Non-pigmented ciliary epithelial cell (primary cell): ENCODE measurements around the gene CASQ1.

Source experiments
- DNase-seq: peaks from one replicate; pipeline ENCODE4 v3.0.0-alpha.2; 2010; ENCODE audit warnings: low read depth

Gene CASQ1

DNA sequence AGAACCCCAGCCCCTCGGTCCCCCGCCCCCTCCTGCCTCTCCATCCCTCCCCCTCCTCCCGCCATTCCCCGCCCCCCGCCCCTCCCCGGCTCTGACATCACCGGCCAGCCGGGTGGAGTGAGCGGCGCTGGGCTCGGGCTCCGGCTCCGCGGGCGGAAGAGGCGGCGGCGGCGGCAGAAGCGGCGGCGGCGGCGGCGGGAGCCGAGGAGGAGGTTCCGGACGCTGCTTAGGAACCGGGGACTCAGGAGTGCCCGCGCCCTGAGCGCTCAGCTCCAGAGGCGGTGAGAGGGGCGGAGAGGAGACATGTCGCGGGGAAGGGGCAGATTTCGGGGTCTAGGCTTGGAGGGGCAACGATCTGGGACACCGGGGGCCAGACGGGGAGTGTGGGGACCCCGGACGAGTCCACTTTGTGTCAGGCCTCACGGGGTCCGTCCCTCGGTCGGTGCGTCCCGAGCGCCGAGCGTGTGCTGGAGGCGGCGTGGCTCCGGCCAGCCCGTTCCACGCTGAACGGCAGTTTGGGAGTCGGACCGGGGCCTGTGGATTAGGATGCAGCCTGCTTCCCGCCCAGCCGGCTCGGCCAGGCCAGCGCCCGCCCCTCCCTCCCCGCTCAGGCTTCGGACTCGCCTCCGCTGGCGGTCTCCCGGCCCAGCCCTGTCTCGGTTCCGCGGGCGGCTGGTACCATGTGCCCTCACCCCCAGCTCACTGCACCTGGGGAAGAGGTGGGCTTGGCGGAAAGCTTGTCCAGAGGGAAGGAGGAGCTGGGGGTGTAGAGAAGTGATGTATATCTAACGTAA is 15.1 kb downstream of the CASQ1 start, which contains the start of gene PEA15:
PEA15 (plus strand) TSS at position 143 of the 794 bp plus-strand sequence. CDS start 6,161 bp downstream, outside the sequence.
- DNase-seq, result no peak

DNA sequence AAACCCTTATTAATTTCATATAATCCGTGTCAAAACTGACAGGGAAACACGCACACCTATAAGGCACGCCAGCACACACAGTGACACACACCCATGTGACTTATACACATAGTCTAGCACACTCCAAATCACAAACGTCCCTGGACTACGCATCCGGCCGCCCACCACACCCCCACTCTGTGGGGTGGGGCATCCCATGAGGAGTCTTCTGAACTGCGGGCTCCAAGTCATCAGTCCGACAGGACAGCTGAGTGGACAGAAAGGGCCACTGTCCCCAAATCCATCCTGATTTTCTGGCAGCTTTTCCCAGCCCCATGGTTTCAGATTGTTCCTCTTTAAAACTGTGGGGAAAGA is 15.6 kb downstream of the CASQ1 start:
- peak; percentile 14 for DNase-seq

GRCh38 chr1:160206421-160207117 is 16.2 kb downstream of the CASQ1 start:
- peak; percentile 79 for DNase-seq

- no peak for DNase-seq
Measured at GRCh38 chr1:160207118-160207650, 16.8 kb downstream of the CASQ1 start.

- no peak for DNase-seq
Measured at GRCh38 chr1:160207771-160208556, 17.6 kb downstream of the CASQ1 start.

DNA sequence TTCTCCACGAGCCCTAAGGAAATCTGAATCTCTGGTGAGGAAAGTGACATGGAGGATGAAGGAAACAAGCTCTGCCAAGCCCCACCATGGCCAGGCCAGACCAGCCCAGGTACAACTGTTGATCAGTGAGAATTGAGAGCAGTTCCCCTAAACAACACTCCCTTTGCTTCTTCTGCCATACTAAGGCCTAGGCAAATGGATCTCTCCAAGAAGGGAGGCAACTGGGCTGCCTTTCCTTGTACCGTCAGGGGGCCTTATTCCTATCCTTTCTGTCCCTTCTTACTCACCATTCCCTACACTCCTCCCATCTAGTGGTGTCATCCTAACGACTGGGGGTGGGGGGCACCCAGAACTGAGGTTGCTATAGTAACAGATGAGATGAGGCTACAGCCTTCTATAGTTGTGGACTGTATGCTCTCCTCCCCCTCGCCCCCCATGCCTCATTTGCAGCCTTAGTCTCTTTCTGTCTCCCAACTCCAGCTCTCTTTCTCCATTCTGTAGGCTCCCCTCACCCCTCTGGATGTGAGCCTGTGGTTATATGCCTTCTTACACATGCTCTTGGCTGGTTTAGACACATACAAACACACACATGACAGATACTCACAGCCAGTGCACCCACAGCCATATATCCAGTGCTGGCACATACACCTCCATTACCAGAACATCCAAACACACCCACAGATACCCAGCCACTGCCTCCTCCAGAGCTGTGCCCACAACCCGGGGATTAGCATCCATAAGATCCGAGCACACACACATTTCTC is 18.4 kb downstream of the CASQ1 start:
- no peak for DNase-seq

GRCh38 chr1:160209321-160210046 is 19.1 kb downstream of the CASQ1 start:
- DNase-seq, result no peak

GRCh38 chr1:160210561-160210960 is 20.2 kb downstream of the CASQ1 start:
- DNase-seq, result no peak

DNA sequence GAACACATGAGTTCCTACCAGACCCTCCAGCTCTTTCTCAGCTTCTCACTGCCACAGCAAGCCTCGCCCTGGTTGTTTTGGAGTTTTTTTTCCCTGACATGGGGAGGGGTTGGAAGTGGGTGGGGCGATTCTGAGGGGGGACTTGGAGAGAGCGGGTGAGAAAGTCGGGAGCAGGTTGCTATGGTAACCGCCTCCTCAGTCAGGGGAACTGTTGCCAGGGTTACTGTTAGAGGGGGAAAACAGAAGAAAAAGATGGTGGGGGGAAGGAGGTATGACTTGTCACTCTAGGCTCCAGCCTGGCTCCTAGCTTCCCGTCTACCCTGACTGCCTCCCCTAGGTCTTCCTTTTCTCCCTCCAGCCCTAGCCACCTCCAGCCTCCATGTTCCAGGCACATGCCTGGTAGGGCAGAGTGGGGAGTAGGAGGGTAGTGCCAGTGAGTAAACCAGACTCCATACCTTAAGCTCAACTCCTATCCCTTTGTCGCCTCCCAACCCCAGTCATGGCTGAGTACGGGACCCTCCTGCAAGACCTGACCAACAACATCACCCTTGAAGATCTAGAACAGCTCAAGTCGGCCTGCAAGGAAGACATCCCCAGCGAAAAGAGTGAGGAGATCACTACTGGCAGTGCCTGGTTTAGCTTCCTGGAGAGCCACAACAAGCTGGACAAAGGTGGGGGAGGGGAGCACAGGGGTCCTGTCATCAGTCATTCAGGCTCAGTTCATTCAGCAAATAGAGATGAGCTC is 20.8 kb downstream of the CASQ1 start:
- no peak for DNase-seq

DNA sequence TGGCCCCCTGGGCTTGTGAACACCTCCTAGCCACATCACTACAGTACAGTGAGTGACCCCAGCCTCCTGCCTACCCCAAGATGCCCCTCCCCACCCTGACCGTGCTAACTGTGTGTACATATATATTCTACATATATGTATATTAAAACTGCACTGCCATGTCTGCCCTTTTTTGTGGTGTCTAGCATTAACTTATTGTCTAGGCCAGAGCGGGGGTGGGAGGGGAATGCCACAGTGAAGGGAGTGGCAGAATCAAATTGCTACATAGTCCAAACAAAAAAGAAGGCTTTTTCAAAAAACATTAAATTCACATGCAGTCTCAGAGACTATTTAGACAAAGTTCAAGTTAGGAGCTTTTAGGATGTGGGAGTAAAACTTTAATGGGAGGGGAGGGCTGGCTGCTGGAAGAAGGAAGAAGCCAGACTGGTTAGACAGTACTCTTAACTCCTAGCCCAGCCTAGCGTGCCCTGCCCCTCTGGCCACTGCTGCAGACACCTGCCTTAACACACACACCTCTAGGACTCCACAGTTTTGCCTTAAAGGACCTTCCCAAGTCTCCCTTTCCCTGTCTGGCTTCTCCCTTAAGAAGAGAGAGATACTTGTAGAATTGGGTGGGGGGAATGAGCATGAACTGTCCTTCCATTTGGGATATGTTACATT is 24.2 kb downstream of the CASQ1 start:
- no peak for DNase-seq

DNA sequence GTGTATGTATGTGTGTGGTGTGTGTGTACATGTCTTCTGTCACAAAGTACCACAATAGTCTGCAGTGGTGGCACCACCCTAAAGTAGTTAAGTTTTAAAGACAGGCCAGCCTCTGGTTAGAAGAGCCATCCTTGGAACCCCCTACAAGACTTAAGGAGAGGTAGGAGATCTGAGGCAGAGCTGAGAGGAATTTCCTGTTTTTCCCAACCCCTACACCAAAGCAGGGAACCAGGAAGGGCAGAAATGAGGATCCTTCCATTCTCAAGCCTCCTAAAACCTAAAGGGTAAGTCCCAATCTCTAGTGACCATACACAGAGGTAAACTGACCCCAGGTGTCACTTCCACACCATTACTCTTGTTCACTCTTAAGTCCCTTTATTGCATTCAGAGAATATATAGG is 25.9 kb downstream of the CASQ1 start:
- DNase-seq, result no peak

- no peak for DNase-seq
Measured at GRCh38 chr1:160217481-160218051, 27.2 kb downstream of the CASQ1 start.

- DNase-seq, result peak; percentile 38
Measured at GRCh38 chr1:160219062-160219929, 28.9 kb downstream of the CASQ1 start.

GRCh38 chr1:160220301-160220700 is 29.9 kb downstream of the CASQ1 start:
- no peak for DNase-seq

- no peak for DNase-seq
Measured at GRCh38 chr1:160221089-160221488, 30.7 kb downstream of the CASQ1 start.

GRCh38 chr1:160222546-160222945 is 32.2 kb downstream of the CASQ1 start:
- no peak for DNase-seq

DNA sequence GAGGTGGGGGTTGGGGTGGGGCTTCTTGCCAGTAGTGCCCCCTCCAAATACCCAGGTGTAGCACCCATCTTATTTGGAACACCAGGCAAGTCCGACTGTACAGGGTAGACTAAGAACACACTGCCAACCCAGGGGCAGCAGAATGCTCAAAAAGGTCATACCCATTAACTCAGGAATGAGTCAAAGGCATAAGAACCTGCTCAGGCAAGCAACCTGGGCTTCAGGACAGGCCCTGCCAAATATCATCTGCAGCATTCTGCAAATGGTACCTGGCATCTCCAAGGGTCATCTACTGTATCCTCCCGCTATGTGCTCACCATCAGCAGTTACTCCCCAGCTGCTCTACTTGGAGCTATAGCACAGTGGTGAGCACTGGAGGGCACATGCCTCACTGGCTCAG is 34.2 kb downstream of the CASQ1 start:
- DNase-seq, result no peak

DNA sequence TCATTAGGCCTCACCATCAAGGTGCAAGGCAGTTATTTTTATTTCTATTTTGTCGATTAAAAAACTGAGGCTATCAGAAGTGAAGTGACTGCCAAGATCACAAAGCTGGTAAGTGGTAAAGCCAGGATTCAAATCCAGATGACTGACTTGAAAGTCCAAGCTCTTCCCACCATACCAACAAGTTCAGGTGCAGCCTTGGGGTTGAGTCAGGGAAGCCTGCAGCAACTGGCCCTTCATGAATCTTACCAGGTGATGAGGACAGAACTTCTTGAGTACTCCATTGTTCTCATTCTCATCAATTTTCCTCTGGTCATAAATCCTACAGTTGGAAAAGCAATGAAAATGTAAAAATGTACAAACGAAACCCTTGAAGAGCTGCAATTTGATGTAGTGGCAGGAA is 35.0 kb downstream of the CASQ1 start:
- no peak for DNase-seq
